Measurements from ENCODE around the gene IDI2.

- TF ChIP-seq CTCF (IDR thresholded peaks at IDR 0.05; ENCODE audit: insufficient read depth, low read length) = no peak
- no peak for TF ChIP-seq GABPA (IDR thresholded peaks at IDR 0.05; ENCODE audit: low read depth)
- no peak for TF ChIP-seq REST (IDR thresholded peaks at IDR 0.05; ENCODE audit: insufficient replicate concordance, low read depth)
Observed at GRCh38 chr10:1015688-1016087, 10.0 kb downstream of the IDI2 start.
